Fibroblast of villous mesenchyme (primary cell): ENCODE measurements around the gene TMEM126A. TPM values are rescaled to one million over a fixed set of nuclear protein-coding genes. Genes with fewer than 3 reads are reported as not detected.
A peak's percentile ranks its signal among the peaks of the same experiment; 100 is the strongest.
"Not testable (repeated sequence)": the region's sequence is repeated elsewhere in the genome, so short reads cannot be mapped to it uniquely, and the experiment has no call there.

Source experiments
- DNase-seq: peaks from one replicate; pipeline ENCODE4 v3.0.0-alpha.2; 2010; ENCODE audit warnings: low read depth
- H3K4me3 ChIP-seq: 2 replicates; pipeline ENCODE4 v1.5.1; 2011; ENCODE audit warnings: low read depth, mild to moderate bottlenecking, low read length
- total RNA-seq: library from RNA; depleted of rRNA; stranded (reverse); fragments of >200 nt; gene quantifications from 2 replicates; pipeline ENCODE4 v1.2.3, GENCODE V29; 2012
- TF ChIP-seq, protein P1 (sequence below): IDR thresholded peaks from 2 replicates; pipeline ENCODE4 v1.5.1; 2012; ENCODE audit warnings: low read depth, mild to moderate bottlenecking, low read length; ENCODE audit not compliant: insufficient read depth

TMEM126A gene
- 39.9 and 46.6 TPM in 2 replicates for total RNA-seq

DNA sequence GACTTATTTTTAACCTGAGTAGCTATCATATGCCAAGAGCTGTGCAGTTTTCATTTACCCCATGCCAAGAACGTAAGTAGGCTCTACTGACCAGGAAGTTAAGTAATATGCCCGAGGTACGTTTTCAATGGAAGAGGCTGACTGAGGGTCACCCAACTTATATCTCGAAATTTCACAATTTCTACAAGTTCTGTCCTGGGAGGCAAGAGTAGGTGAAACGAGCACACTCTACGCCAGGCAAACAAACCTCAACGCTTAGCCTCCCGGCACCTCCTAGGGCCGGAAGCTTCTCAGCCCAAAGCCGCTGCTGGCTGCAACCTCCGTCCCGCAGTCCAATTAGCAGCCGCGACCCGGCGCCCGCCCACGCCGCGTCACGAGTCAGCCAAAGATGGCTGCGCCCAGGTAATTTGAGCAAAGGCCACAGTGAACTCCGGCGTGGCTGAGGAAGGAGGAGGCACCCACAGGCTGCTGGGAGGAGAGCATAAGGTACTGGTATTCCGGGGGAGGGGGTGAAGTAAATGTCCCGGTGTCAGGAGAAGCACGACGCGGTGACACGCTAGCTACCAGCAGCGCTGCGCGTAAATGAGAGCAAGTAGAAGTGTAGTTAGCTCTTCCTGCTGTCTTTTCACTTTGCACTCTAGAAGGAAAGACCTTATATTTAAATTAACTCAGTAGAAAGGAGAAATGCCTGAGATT is at the start of gene TMEM126A:
Gene TMEM126A (plus strand): TSS at position 364 of the 696 bp plus-strand sequence. CDS start 2,289 bp downstream, outside the sequence.
- TF ChIP-seq, protein P1, sequence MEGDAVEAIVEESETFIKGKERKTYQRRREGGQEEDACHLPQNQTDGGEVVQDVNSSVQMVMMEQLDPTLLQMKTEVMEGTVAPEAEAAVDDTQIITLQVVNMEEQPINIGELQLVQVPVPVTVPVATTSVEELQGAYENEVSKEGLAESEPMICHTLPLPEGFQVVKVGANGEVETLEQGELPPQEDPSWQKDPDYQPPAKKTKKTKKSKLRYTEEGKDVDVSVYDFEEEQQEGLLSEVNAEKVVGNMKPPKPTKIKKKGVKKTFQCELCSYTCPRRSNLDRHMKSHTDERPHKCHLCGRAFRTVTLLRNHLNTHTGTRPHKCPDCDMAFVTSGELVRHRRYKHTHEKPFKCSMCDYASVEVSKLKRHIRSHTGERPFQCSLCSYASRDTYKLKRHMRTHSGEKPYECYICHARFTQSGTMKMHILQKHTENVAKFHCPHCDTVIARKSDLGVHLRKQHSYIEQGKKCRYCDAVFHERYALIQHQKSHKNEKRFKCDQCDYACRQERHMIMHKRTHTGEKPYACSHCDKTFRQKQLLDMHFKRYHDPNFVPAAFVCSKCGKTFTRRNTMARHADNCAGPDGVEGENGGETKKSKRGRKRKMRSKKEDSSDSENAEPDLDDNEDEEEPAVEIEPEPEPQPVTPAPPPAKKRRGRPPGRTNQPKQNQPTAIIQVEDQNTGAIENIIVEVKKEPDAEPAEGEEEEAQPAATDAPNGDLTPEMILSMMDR = no peak
- DNase-seq = peak; percentile 85

GRCh38 chr11:85599083-85599482 is 48.7 kb upstream of the TMEM126A start:
- TF ChIP-seq, protein P1 = no peak
- no peak overlapping the region for H3K4me3 ChIP-seq
- no peak for DNase-seq

More for the DNA sequence above, at the start of gene TMEM126A:
- H3K4me3 ChIP-seq = peak within 1 kb of the TSS; percentile 85

DNA sequence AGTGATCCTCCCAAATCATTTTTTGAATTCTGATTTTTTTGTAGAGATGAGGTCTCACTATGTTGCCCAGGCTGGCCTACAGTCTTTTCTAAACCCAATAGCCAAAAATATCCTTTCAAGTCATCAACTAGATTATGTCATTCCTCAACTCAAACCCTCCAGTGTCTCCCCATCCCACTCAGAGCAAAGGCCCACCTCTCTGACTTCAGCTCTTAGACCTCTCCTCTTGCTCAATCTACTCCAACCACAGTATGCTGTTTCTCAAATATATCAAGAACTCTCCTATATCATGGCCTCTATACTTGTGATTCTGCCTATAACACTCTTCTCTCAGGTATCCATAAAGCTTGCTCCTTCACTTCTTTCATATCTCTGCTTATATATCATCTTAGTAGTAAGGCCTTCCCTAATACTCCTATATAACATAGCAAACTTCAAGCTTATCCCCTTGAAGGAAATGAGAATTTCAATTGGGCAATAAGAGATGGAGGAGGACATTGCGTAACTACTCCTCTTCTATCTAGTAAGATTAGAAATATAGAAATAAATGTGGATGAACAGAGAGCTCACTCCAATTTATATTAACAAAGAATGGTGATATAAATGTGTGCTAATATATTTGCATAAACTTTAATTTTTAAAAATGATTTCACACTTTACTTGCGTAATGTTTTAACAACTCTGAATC is 45.1 kb upstream of the TMEM126A start:
- DNase-seq = peak; percentile 20
- TF ChIP-seq, protein P1 = no peak
- H3K4me3 ChIP-seq = no peak overlapping the region

- TF ChIP-seq, protein P1 = no peak
- no peak for DNase-seq
Observed at GRCh38 chr11:85603220-85603619, 44.5 kb upstream of the TMEM126A start.

DNA sequence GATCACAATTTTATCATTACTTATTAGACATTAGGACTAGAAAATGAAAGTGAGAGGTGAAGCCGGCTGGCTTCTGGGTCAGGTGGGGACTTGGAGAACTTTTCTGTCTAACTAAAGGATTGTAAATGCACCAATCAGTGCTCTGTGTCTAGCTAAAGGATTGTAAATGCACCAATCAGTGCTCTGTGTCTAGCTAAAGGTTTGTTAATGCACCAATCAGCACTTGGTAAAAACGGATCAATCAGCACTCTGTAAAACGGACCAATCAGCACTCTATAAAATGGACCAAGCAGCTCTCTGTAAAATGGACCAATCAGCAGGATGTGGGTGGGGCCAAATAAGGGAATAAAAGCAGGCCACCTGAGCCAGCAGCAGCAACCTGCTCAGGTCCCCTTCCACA is 41.5 kb upstream of the TMEM126A start:
- not testable (repeated sequence) for H3K4me3 ChIP-seq

More at GRCh38 chr11:85603220-85603619, 44.5 kb upstream of the TMEM126A start:
- no peak overlapping the region for H3K4me3 ChIP-seq

DNA sequence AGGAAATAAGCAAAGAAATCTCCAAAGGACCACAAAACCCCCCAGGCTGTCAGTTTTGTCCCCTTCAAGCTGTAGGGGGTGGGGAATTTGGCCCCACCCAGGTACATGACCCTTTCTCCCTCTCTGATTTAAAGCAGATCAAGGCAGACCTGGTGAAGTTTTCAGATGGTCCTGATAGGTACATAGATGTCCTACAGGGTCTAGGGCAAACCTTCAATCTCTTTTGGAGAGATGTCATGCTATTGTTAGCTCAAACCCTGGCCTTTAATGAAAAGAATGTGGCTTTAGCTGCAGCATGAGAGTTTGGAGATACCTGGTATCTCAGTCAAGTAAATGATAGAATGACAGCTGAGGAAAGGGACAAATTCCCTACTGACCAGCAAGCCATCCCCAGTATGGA is 39.1 kb upstream of the TMEM126A start:
- not testable (repeated sequence) for H3K4me3 ChIP-seq, DNase-seq

More for the DNA sequence above, 41.5 kb upstream of the TMEM126A start:
- not testable (repeated sequence) for DNase-seq

GRCh38 chr11:85609286-85609685 is 38.5 kb upstream of the TMEM126A start:
- H3K4me3 ChIP-seq, DNase-seq: not testable (repeated sequence)

DNA sequence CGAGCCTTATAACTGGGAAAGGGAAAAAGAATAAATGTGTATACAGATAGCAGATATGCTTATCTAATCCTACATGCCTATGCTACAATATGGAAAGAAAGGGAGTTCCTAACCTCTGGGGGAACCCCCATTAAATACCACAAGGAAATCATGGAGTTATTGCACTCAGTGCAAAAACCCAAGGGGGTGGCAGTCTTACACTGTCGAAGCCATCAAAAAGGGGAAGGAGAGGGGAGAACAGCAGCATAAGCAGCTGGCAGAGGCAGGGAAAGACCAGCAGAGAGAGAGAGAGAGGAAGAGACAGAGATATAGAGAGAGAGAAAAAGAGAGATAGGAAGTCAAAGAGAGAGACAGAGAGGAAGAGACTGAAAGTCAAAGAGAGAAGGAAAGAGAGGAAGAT is 36.1 kb upstream of the TMEM126A start:
- not testable (repeated sequence) for DNase-seq, H3K4me3 ChIP-seq

- no peak overlapping the region for H3K4me3 ChIP-seq
- TF ChIP-seq, protein P1 = no peak
- no peak for DNase-seq
Observed at GRCh38 chr11:85619499-85619898, 28.3 kb upstream of the TMEM126A start.
